LNCaP clone FGC (cell line): ENCODE data around the gene ASB8.
A peak's percentile ranks its signal among the peaks of the same experiment; 100 is the strongest.
"Not testable (repeated sequence)": the region's sequence is repeated elsewhere in the genome, so short reads cannot be mapped to it uniquely, and the experiment has no call there.

Experiments used
- DNase-seq: peaks from one replicate; pipeline ENCODE4 v3.0.0-alpha.2; 2011; ENCODE audit warnings: low read depth
- H3K4me3 ChIP-seq: 2 replicates; pipeline ENCODE4 v1.5.1; 2011; ENCODE audit warnings: mild to moderate bottlenecking, low read depth, low read length, control low read depth
- TF ChIP-seq, protein P1 (sequence below): IDR thresholded peaks from 2 replicates; pipeline ENCODE4 v1.5.1; 2012; ENCODE audit warnings: mild to moderate bottlenecking; ENCODE audit not compliant: control insufficient read depth, insufficient read depth; ENCODE audit errors: extremely low read depth

Gene ASB8

DNA sequence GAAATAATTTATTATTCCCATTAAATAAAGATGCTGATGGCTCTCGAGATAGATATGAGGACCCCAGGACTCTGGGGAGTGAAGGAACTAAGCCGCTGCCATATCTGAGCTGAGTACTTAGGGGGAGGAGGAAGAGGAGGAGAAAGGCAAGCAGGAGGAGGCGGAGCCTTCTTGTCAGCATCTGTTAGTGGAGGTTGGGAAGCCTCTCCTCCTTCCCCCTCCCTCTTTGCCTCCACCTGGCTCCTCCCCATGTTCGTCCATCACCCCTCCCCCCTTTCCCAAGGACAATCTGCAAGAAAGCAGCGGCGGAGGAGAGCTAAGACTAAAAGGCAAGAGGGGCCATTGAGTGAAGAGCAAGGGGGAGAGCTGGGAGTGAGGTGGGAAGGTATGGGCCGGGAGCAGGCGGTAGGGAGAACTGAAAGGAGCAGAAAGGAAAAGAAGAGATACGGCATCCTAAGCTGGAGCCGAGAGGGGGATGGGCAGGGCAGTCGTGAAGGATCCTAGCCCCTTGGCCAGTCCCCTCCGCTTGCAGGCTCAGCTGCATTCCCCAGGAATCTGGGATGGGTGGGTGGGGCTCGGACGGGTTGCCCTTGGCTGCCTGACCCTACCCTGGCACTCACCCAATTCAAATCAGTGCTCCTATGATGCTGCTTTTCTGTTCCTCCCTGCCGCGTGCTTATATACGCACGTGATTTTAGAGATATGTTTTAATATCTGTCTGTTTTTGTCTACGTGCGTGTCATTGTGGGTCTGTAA lies 38.1 kb downstream of the ASB8 start, which contains the start of gene PFKM:
PFKM (plus strand) TSS at position 287 of the 756 bp plus-strand sequence. CDS start 3,411 bp downstream, outside the sequence.
- DNase-seq, result peak; percentile 90
- peak within 1 kb of the TSS; percentile 79 for H3K4me3 ChIP-seq
- TF ChIP-seq, protein P1, sequence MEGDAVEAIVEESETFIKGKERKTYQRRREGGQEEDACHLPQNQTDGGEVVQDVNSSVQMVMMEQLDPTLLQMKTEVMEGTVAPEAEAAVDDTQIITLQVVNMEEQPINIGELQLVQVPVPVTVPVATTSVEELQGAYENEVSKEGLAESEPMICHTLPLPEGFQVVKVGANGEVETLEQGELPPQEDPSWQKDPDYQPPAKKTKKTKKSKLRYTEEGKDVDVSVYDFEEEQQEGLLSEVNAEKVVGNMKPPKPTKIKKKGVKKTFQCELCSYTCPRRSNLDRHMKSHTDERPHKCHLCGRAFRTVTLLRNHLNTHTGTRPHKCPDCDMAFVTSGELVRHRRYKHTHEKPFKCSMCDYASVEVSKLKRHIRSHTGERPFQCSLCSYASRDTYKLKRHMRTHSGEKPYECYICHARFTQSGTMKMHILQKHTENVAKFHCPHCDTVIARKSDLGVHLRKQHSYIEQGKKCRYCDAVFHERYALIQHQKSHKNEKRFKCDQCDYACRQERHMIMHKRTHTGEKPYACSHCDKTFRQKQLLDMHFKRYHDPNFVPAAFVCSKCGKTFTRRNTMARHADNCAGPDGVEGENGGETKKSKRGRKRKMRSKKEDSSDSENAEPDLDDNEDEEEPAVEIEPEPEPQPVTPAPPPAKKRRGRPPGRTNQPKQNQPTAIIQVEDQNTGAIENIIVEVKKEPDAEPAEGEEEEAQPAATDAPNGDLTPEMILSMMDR, result no peak

DNA sequence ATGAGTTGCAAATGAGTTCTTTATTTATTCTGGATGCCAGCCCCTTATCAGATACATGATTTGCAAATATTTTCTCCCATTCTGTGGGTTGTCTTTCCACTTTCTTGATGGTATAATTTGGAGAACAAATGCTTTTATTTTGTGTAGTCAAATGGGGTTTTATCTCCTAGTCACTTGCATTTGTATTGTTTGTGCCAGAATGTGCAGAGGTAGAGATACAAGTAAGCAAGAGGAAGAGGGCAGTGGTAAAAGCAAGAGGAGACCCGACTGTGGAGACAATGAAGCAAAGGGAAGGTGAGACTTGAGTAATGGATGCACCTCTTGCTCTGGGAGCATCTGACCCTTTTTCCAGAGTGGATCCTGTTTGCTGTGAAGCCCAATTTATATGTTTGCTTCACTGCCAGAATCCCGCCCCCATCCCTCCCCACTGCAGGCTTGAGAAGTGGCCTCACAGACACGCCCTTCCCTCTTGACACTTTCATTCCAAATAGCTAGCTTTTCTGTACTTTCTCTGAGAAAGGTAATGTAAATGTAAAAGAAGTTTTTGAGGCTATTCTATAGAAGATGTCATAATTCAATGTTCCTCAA lies 38.9 kb downstream of the ASB8 start:
- TF ChIP-seq, protein P1, result no peak
- no peak for DNase-seq
- H3K4me3 ChIP-seq, result peak overlapping the region; percentile 79

DNA sequence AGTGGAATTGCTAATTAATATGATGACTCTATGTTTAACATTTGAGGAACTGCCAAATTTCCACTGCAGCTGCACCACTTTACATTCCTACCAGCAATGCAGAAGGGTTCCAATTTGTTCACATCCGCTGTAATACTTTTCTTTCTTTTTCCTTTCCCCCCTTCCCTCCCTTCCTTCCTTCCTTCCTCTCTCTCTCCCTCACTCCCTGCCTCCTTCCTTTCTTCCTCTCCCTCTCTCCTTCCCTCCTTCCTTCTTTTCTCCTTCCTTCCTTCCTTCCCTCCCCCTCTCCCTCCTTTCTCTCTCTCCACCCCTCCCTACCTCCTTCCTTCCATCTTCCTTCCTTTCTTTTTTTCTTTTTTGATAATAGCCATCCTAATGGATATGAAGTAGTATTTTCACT lies 41.4 kb downstream of the ASB8 start:
- no peak overlapping the region for H3K4me3 ChIP-seq
- TF ChIP-seq, protein P1, result no peak
- DNase-seq, result no peak

DNA sequence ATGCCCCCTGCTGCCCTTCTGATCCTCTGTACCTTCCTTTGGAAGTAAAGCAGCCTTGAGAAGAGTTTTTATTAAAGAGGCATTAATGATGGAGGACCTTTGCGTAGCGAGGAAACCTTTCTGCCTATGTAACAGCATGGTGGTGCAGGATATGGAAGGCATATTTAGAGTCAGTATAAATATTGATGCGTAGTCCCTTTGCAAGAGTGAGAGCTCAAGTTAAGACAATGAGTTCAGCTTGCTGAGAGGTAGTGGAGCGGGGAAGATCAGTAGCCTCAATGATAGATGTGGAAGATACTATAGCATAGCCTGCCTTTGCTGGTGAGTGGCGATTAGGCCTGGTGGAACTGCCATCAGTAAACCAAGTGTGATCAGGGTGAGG lies 46.0 kb downstream of the ASB8 start:
- not testable (repeated sequence) for DNase-seq, H3K4me3 ChIP-seq

DNA sequence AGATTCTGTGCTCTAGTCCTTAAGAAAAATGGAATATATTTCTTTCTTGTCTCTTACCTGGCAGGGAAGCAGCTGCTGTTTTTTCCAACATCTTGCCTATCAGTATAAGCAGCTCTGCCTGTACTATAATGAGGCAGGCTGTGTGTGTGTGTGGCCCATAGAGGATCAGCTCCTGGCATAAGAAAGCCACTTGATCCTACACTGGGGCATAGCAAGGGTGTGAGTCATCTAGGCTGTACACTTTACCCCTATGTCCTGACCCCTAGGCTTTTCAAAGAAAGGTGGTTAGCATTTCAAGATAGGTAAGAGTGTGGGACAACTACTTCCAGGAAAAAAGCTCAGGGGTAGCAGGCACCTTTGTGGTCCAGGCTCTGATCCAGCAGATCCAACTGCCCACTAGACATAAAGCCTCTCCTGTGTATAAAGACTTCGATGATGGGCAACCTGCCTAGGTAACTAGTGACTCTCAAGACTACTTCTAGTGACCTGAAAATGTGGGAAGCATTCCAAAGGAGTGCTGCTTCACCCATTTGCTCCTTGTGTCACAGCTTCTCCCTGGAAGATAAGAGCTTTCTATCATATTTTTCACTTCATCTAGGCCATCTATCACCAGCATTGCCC lies 46.5 kb downstream of the ASB8 start:
- no peak overlapping the region for H3K4me3 ChIP-seq
- no peak for DNase-seq
- TF ChIP-seq, protein P1, result no peak

DNA sequence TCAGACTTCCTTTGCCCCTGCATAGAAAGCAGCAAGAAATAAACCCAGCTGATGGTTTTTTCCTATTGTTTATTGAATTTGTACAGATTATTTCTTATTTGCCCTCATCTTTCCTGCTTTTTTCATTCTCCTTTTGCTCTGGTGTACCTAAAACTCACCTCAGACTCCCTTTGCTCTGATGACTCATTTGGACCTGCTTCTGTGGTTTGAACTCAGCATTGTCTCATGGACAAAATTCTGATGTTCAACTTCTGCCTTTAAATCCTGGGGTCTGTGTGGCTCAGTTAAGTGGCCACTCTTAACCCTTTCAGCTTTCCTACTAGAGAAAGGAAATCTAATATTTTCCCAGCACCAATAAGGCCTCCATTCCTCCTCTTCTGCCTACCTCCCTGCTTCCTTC lies 47.9 kb downstream of the ASB8 start:
- no peak overlapping the region for H3K4me3 ChIP-seq
- no peak for DNase-seq
- TF ChIP-seq, protein P1, result no peak
